ENCODE measurements around the gene NME3. TPM values are rescaled to one million over a fixed set of nuclear protein-coding genes. Genes with fewer than 3 reads are reported as not detected.

Gene NME3
- total and polyA plus RNA-seq, 2 of the 13 experiments (the other 11 are each of a cell fraction or from before 2014, with no cell fraction given) = 10.4 to 15.9 TPM

GRCh38 chr16:1794908-1795666 is 23.7 kb upstream of the NME3 start (continued):
- TF ChIP-seq, protein P1, sequence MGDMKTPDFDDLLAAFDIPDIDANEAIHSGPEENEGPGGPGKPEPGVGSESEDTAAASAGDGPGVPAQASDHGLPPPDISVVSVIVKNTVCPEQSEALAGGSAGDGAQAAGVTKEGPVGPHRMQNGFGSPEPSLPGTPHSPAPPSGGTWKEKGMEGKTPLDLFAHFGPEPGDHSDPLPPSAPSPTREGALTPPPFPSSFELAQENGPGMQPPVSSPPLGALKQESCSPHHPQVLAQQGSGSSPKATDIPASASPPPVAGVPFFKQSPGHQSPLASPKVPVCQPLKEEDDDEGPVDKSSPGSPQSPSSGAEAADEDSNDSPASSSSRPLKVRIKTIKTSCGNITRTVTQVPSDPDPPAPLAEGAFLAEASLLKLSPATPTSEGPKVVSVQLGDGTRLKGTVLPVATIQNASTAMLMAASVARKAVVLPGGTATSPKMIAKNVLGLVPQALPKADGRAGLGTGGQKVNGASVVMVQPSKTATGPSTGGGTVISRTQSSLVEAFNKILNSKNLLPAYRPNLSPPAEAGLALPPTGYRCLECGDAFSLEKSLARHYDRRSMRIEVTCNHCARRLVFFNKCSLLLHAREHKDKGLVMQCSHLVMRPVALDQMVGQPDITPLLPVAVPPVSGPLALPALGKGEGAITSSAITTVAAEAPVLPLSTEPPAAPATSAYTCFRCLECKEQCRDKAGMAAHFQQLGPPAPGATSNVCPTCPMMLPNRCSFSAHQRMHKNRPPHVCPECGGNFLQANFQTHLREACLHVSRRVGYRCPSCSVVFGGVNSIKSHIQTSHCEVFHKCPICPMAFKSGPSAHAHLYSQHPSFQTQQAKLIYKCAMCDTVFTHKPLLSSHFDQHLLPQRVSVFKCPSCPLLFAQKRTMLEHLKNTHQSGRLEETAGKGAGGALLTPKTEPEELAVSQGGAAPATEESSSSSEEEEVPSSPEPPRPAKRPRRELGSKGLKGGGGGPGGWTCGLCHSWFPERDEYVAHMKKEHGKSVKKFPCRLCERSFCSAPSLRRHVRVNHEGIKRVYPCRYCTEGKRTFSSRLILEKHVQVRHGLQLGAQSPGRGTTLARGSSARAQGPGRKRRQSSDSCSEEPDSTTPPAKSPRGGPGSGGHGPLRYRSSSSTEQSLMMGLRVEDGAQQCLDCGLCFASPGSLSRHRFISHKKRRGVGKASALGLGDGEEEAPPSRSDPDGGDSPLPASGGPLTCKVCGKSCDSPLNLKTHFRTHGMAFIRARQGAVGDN (CRISPR knock-in tag; IDR thresholded peaks at IDR 0.05) = peak; percentile 9
- TF ChIP-seq ARID4A (CRISPR knock-in tag; IDR thresholded peaks at IDR 0.05; ENCODE audit: borderline replicate concordance) = no peak
- TF ChIP-seq, protein P2, sequence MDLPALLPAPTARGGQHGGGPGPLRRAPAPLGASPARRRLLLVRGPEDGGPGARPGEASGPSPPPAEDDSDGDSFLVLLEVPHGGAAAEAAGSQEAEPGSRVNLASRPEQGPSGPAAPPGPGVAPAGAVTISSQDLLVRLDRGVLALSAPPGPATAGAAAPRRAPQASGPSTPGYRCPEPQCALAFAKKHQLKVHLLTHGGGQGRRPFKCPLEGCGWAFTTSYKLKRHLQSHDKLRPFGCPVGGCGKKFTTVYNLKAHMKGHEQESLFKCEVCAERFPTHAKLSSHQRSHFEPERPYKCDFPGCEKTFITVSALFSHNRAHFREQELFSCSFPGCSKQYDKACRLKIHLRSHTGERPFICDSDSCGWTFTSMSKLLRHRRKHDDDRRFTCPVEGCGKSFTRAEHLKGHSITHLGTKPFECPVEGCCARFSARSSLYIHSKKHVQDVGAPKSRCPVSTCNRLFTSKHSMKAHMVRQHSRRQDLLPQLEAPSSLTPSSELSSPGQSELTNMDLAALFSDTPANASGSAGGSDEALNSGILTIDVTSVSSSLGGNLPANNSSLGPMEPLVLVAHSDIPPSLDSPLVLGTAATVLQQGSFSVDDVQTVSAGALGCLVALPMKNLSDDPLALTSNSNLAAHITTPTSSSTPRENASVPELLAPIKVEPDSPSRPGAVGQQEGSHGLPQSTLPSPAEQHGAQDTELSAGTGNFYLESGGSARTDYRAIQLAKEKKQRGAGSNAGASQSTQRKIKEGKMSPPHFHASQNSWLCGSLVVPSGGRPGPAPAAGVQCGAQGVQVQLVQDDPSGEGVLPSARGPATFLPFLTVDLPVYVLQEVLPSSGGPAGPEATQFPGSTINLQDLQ (CRISPR knock-in tag; IDR thresholded peaks at IDR 0.05) = no peak
- no peak for TF ChIP-seq ZSCAN31 (CRISPR knock-in tag; IDR thresholded peaks at IDR 0.05; ENCODE audit: low read depth)
- TF ChIP-seq KDM3A (CRISPR knock-in tag; IDR thresholded peaks at IDR 0.05; ENCODE audit: low read depth) = no peak
- TF ChIP-seq MXD4 (CRISPR knock-in tag; IDR thresholded peaks at IDR 0.05) = no peak
- no peak for TF ChIP-seq PITX1 (CRISPR knock-in tag; IDR thresholded peaks at IDR 0.05)
- no peak for TF ChIP-seq ZNF343 (CRISPR knock-in tag; IDR thresholded peaks at IDR 0.05)
- no peak for TF ChIP-seq ZNF512B (CRISPR knock-in tag; IDR thresholded peaks at IDR 0.05; ENCODE audit: borderline replicate concordance)
- TF ChIP-seq ZNF235 (CRISPR knock-in tag; IDR thresholded peaks at IDR 0.05; ENCODE audit: borderline replicate concordance) = no peak
- TF ChIP-seq ZNF143 (CRISPR knock-in tag; IDR thresholded peaks at IDR 0.05) = no peak
- TF ChIP-seq FOXK1 (CRISPR knock-in tag; IDR thresholded peaks at IDR 0.05; ENCODE audit: borderline replicate concordance, low read depth) = no peak
- TF ChIP-seq, protein P3, sequence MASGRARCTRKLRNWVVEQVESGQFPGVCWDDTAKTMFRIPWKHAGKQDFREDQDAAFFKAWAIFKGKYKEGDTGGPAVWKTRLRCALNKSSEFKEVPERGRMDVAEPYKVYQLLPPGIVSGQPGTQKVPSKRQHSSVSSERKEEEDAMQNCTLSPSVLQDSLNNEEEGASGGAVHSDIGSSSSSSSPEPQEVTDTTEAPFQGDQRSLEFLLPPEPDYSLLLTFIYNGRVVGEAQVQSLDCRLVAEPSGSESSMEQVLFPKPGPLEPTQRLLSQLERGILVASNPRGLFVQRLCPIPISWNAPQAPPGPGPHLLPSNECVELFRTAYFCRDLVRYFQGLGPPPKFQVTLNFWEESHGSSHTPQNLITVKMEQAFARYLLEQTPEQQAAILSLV (CRISPR knock-in tag; IDR thresholded peaks at IDR 0.05; ENCODE audit: borderline replicate concordance) = no peak

Measured in HepG2 (cell line).